Breast epithelium (tissue), 4 donors: ENCODE measurements around the gene RECQL. TPM values are rescaled to one million over a fixed set of nuclear protein-coding genes. Genes with fewer than 3 reads are reported as not detected.

Experiments used
- DNase-seq, 2 donors: peaks; one replicate each; pipeline ENCODE4 v3.0.0-alpha.2; 2019; ENCODE audit warnings: low spot score in 2 of 2
- H3K27ac ChIP-seq, 2 donors: fragments of 200-600 bp; sonication (generic) in 1 of 2; one replicate each; pipeline ENCODE4 v1.5.1; 2016 to 2019; ENCODE audit warnings: mild to moderate bottlenecking in 1 of 2
- H3K27me3 ChIP-seq, 2 donors: fragments of 200-600 bp; sonication (generic) in 1 of 2; one replicate each; pipeline versions ENCODE4 v1.5.1 to v1.6.0; 2017 to 2019; ENCODE audit warnings: control low read depth in 1 of 2, mild to moderate bottlenecking in 1 of 2
- H3K36me3 ChIP-seq: fragments of 200-600 bp; one replicate; pipeline ENCODE4 v1.5.1; 2019
- H3K4me1 ChIP-seq, 2 donors: fragments of 200-600 bp; sonication (generic); one replicate each; pipeline ENCODE4 v1.5.1; 2016 to 2019; ENCODE audit warnings: control low read depth in 1 of 2
- H3K4me3 ChIP-seq, 3 donors: fragments of 200-600 bp; sonication (generic); 1 replicate in 2 of 3; 2 replicates in 1 of 3; pipeline ENCODE4 v1.5.1; 2016 to 2019; ENCODE audit warnings: mild to moderate bottlenecking in 3 of 3, moderate library complexity in 2 of 3
- H3K9me3 ChIP-seq, 2 donors: fragments of 200-600 bp; sonication (generic) in 1 of 2; one replicate each; pipeline ENCODE4 v1.5.1; 2016 to 2019; ENCODE audit warnings: control low read depth in 1 of 2
- POLR2A ChIP-seq: fragments of 450-650 bp; IDR thresholded peaks from one replicate; pipeline ENCODE4 v1.6.1; 2016; ENCODE audit warnings: antibody characterized with exemption, mild to moderate bottlenecking, moderate library complexity
- POLR2AphosphoS5 ChIP-seq, 3 donors: sonication (generic); formaldehyde crosslinking; IDR thresholded peaks; one replicate each; pipeline ENCODE4 v1.6.1; 2017; ENCODE audit warnings: antibody characterized with exemption in 3 of 3
- intact Hi-C: fragments of 100-400 bp; cut with DNase I; formaldehyde crosslinking; loops from one replicate; pipeline ENCODE4 v1.15.1; 2023; ENCODE audit warnings: low total_unique reads
- total RNA-seq, 3 donors: library from RNA; depleted of rRNA; stranded (reverse); fragments of >200 nt; gene quantifications; one replicate each; pipeline ENCODE4 v1.1.0, GENCODE V29; 2016
- TF ChIP-seq, protein P1 (sequence below), 3 donors: fragments of 450-650 bp; IDR thresholded peaks; one replicate each; pipeline ENCODE4 v1.5.1; 2016 to 2017; ENCODE audit warnings: antibody characterized with exemption in 3 of 3, mild to moderate bottlenecking in 3 of 3, moderate library complexity in 3 of 3

The RECQL gene
- total RNA-seq, 3 donors from 2014 or later: 33.8 to 46.2 (median 37.0) TPM

DNA sequence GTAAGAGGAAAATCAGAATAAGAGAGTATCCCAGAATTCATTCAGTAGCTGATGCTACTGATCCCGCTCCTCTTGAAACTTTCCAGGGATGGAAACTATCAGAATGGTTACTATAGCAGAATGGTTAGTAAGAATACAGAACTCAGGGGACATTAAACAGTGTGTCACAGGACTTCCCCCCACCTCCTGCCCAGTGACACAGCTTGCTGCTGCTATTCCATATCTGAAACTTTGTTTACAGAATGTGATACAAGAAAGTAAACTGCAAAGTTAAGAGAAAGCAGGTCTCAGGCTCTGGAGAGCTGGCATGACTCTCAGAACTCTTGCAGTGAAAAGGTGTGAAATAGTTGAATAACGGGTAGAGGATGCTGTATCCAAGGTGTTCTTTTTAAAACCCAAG lies 28.0 kb upstream of the RECQL start:
- TF ChIP-seq, protein P1, sequence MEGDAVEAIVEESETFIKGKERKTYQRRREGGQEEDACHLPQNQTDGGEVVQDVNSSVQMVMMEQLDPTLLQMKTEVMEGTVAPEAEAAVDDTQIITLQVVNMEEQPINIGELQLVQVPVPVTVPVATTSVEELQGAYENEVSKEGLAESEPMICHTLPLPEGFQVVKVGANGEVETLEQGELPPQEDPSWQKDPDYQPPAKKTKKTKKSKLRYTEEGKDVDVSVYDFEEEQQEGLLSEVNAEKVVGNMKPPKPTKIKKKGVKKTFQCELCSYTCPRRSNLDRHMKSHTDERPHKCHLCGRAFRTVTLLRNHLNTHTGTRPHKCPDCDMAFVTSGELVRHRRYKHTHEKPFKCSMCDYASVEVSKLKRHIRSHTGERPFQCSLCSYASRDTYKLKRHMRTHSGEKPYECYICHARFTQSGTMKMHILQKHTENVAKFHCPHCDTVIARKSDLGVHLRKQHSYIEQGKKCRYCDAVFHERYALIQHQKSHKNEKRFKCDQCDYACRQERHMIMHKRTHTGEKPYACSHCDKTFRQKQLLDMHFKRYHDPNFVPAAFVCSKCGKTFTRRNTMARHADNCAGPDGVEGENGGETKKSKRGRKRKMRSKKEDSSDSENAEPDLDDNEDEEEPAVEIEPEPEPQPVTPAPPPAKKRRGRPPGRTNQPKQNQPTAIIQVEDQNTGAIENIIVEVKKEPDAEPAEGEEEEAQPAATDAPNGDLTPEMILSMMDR (IDR thresholded peaks at IDR 0.05): no peak
- DNase-seq: no peak
- Histone ChIP-seq H3K9me3 (no peaks in the 10 kb centered on the region), H3K4me3 (no peak overlapping the region), H3K4me1 (no peaks in the 10 kb centered on the region), H3K36me3 (no peaks in the 10 kb centered on the region), H3K27ac (no peak overlapping the region), H3K27me3 (peaks cover 0 to 27% of the 10 kb centered on the region in 2 donors)
- intact Hi-C loops: no loop called here

DNA sequence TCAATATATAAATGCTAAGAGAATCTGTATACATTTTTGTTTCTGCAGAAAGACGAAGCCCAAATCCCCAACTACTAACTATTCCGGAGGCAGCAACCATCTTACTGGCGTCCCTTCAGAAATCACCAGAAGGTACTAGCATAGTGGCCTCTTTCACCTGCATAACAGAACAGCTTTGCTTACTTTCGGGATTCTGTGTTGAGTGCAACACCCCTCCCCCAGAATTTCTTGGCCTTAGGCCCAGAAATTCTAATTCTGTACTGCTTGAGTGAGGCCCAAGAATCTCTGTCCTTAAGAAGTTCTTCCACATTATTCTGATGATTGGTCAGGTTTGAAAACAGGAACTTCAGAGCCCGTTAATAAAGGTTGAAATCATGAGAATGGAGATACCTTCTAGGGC lies 27.5 kb upstream of the RECQL start:
- Histone ChIP-seq H3K4me1 (no peaks in the 10 kb centered on the region), H3K36me3 (no peaks in the 10 kb centered on the region), H3K27me3 (peaks cover 0 to 27% of the 10 kb centered on the region in 2 donors), H3K9me3 (no peaks in the 10 kb centered on the region), H3K27ac (no peak overlapping the region), H3K4me3 (no peak overlapping the region)
- TF ChIP-seq POLR2A (no peak), POLR2AphosphoS5 (IDR thresholded peaks at IDR 0.05) (no peak)
- TF ChIP-seq, protein P1 (IDR thresholded peaks at IDR 0.05): no peak
- intact Hi-C loops: no loop called here
- DNase-seq: no peak

DNA sequence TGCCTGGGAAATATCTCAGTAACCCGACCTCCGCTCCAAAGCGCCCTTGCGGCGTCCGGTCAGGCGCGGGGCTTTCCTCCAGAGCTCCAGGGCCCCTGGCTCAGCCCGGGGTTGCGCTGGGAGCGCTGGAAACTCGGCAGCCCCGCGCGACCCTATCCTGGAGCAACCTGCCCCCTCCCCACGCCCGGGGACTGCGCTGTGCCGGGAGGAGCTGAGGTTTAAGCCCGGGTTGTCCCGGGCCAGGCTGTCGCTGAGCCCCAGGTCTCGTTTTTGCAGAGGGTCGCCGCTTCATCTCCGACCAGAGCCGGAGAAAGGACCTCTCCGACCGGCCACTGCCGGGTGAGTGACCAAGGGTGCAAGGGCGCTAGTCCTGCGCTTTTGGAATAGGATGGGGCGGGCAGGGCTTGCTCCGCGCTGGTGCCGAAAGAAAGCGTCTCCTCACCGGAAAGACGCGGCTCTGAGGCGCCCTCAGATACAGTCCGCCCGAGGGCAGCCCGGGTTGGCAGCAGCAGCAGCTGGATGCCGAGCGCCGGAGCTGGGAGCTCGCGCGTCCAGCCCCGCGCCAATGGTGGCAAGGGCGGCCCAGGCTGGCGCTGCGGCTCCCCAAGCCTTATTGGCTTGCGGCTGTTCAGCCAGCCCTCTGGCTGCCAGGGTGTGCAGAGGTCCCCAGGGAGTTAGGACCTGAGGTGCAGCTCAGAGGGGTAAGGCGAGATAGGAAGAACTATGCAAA lies 26.2 kb upstream of the RECQL start:
- H3K36me3 ChIP-seq: no peaks in the 10 kb centered on the region
- intact Hi-C loops: no loop called here

DNA sequence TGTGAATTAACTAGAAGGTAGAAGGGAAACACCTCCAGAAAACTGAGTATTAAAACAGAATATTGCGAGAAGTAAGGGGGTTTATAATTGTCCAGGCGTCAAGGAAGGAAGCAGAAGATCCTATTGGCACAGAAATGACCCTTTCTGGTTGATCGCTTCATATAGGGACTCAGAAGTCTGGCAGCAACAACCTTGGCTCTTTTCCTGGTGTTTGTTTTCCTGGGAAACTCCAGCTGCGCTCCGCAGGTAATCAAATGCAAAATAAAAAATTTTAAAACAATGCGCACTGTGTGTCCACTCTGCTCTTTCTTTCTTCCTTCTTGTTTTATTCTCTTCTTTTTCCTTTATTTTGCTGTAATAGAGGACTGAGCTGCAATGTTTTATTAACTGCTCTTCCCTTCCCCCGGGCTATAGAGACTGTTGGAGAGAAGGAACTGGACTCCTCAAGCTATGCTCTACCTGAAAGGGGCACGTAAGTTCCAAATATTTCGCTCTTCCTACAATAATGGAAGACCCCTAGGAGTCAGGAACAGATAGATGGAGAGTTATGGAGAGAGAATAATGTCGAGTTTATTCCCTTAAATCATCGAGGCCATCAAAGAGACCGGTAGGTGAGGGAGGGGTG lies 25.4 kb upstream of the RECQL start:
- no peaks in the 10 kb centered on the region for H3K9me3 ChIP-seq
- intact Hi-C loops: no loop called here

More for the DNA sequence above, 26.2 kb upstream of the RECQL start:
- H3K27ac ChIP-seq: no peak overlapping the region
- no peaks in the 10 kb centered on the region for H3K9me3 ChIP-seq
- H3K27me3 ChIP-seq: peaks cover 0 to 27% of the 10 kb centered on the region in 2 donors
- peak overlapping the region; percentile 47 to 68 (median 51) for H3K4me3 ChIP-seq
- peak in 1 of 2 donors; percentile 51 for DNase-seq
- H3K4me1 ChIP-seq: no peaks in the 10 kb centered on the region
- TF ChIP-seq POLR2AphosphoS5 (IDR thresholded peaks at IDR 0.05): no peak
- TF ChIP-seq, protein P1 (IDR thresholded peaks at IDR 0.05): no peak

DNA sequence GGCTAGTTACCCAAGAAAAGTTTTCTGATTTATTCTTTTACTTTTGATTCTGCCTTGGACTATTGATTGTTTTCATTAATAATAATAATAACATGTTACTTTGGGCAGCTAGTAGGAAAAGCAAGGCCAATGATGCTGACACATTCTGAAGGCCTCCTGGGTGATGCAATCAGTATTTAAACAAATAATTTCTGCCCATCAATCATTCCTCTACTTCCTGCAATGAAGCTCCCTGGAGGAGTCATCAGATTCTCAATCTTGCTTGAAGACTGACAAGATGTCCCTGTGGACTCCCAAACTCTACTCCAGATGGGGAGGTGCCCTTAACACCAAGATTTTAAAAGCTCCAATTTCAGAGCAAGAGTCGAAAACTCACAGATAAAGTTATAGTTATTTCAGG lies 24.6 kb upstream of the RECQL start, which contains the start of gene SPX:
Gene SPX, plus strand, starts transcription at position 244 of the 400 bp plus-strand sequence. CDS start 177 bp downstream, outside the sequence.
- no peak for DNase-seq
- no peak within 1 kb of the TSS for H3K27ac ChIP-seq
- H3K36me3 ChIP-seq: no peaks in the 10 kb centered on the region
- intact Hi-C loops: no loop called here
- peak within 1 kb of the TSS in 2 of 3 donors; percentile 47 to 68 for H3K4me3 ChIP-seq
- no peak for TF ChIP-seq POLR2AphosphoS5 (IDR thresholded peaks at IDR 0.05)
- no peak for TF ChIP-seq POLR2A
- TF ChIP-seq, protein P1 (IDR thresholded peaks at IDR 0.05): no peak
- H3K27me3 ChIP-seq: peaks cover 0 to 27% of the 10 kb centered on the region in 2 donors
- no peaks in the 10 kb centered on the region for H3K4me1 ChIP-seq
- no peaks in the 10 kb centered on the region for H3K9me3 ChIP-seq

More for the DNA sequence above, 25.4 kb upstream of the RECQL start:
- no peak overlapping the region for H3K27ac ChIP-seq
- no peaks in the 10 kb centered on the region for H3K36me3 ChIP-seq
- TF ChIP-seq, protein P1 (IDR thresholded peaks at IDR 0.05): no peak
- TF ChIP-seq POLR2AphosphoS5 (IDR thresholded peaks at IDR 0.05) (no peak), POLR2A (no peak)
- H3K27me3 ChIP-seq: peaks cover 0 to 27% of the 10 kb centered on the region in 2 donors
- DNase-seq: no peak
- no peaks in the 10 kb centered on the region for H3K4me1 ChIP-seq
- H3K4me3 ChIP-seq: peak overlapping the region; percentile 47 to 68 (median 51)
